Tibial nerve (tissue), 4 donors: Measurements from ENCODE around the gene GRID1. TPM values are rescaled to one million over a fixed set of nuclear protein-coding genes. Genes with fewer than 3 reads are reported as not detected.

ENCODE experiments used
- DNase-seq, 2 donors: peaks; one replicate each; pipeline ENCODE4 v3.0.0-alpha.2; 2019; ENCODE audit warnings: low spot score in 2 of 2
- H3K27ac ChIP-seq, 4 donors: fragments of 200-600 bp; sonication (generic) in 3 of 4; one replicate each; pipeline ENCODE4 v1.5.1; 2017 to 2019; ENCODE audit warnings: mild to moderate bottlenecking in 1 of 4
- H3K27me3 ChIP-seq, 2 donors: fragments of 200-600 bp; sonication (generic) in 1 of 2; one replicate each; pipeline versions ENCODE4 v1.5.1 to v1.6.0; 2017 to 2019
- H3K36me3 ChIP-seq, 3 donors: fragments of 200-600 bp; sonication (generic); one replicate each; pipeline ENCODE4 v1.5.1; 2018 to 2019
- H3K4me1 ChIP-seq, 4 donors: fragments of 200-600 bp; sonication (generic) in 3 of 4; one replicate each; pipeline ENCODE4 v1.5.1; 2017 to 2019
- H3K4me3 ChIP-seq, 4 donors: fragments of 200-600 bp; sonication (generic) in 3 of 4; one replicate each; pipeline ENCODE4 v1.5.1; 2017 to 2019; ENCODE audit warnings: mild to moderate bottlenecking in 1 of 4, moderate library complexity in 1 of 4
- H3K9me3 ChIP-seq, 4 donors: fragments of 200-600 bp; sonication (generic) in 3 of 4; one replicate each; pipeline ENCODE4 v1.5.1; 2017 to 2019
- CTCF ChIP-seq, 5 experiments: fragments of 200-600 bp in 3 of 5; fragments of 450-650 bp in 2 of 5; sonication (generic) in 3 of 5; IDR thresholded peaks; one replicate each; pipeline ENCODE4 v1.5.1; 2016 to 2019; ENCODE audit warnings: antibody characterized with exemption in 5 of 5, mild to moderate bottlenecking in 3 of 5, moderate library complexity in 2 of 5
- EP300 ChIP-seq, 2 donors: sonication (generic); formaldehyde crosslinking; IDR thresholded peaks; one replicate each; pipeline ENCODE4 v1.6.1; 2017; ENCODE audit warnings: antibody characterized with exemption in 2 of 2, mild to moderate bottlenecking in 1 of 2
- POLR2A ChIP-seq, 2 donors: fragments of 450-650 bp; IDR thresholded peaks; one replicate each; pipeline ENCODE4 v1.6.1; 2017; ENCODE audit warnings: antibody characterized with exemption in 2 of 2, mild to moderate bottlenecking in 2 of 2, moderate library complexity in 2 of 2
- WGBS, 2 donors: methylation state at CpG; one replicate each; pipeline ENCODE4 v1.1.5; 2018; 5-methylcytosine and 5-hydroxymethylcytosine counted together
- total RNA-seq, 4 donors: library from RNA; depleted of rRNA; stranded (reverse); fragments of >200 nt; gene quantifications; one replicate each; pipeline ENCODE4 v1.1.0, GENCODE V29; 2016

The GRID1 gene
- total RNA-seq, 4 donors from 2014 or later: 7.7 to 16.3 (median 10.5) TPM

GRCh38 chr10:86371116-86371515 is 4.5 kb upstream of the GRID1 start:
- no peak overlapping the region for H3K27ac ChIP-seq
- no peak for DNase-seq
- no peak overlapping the region for H3K4me3 ChIP-seq
- TF ChIP-seq EP300 (IDR thresholded peaks at IDR 0.05): no peak
- TF ChIP-seq POLR2A (IDR thresholded peaks at IDR 0.05): no peak
- TF ChIP-seq CTCF (IDR thresholded peaks at IDR 0.05): no peak
- H3K27me3 ChIP-seq: peaks cover 0 to 36% of the 10 kb centered on the region in 2 donors
- WGBS, 2 donors: 77 to 82% methylated on average over 7 of the region's 7 CpGs
- peaks cover 0 to 22% (median 3%) of the 10 kb centered on the region in 4 donors for H3K4me1 ChIP-seq
- no peaks in the 10 kb centered on the region for H3K9me3 ChIP-seq
- H3K36me3 ChIP-seq: no peaks in the 10 kb centered on the region

GRCh38 chr10:86370006-86370585 is 3.5 kb upstream of the GRID1 start:
- H3K9me3 ChIP-seq: no peaks in the 10 kb centered on the region
- H3K4me3 ChIP-seq: no peak overlapping the region
- DNase-seq: peak in 1 of 2 donors; percentile 3
- peaks cover 0 to 31% (median 3%) of the 10 kb centered on the region in 4 donors for H3K4me1 ChIP-seq
- H3K27ac ChIP-seq: no peak overlapping the region
- H3K36me3 ChIP-seq: no peaks in the 10 kb centered on the region
- 67 to 78% methylated on average over 3 to 4 of the region's 4 CpGs for WGBS, 2 donors
- TF ChIP-seq POLR2A (IDR thresholded peaks at IDR 0.05) (no peak), EP300 (IDR thresholded peaks at IDR 0.05) (no peak), CTCF (IDR thresholded peaks at IDR 0.05) (no peak)
- H3K27me3 ChIP-seq: peaks cover 0 to 44% of the 10 kb centered on the region in 2 donors

- 79 to 87% methylated on average over 2 of the region's 2 CpGs for WGBS, 2 donors
- peak in 1 of 2 donors; percentile 1 for DNase-seq
- Histone ChIP-seq H3K9me3 (no peaks in the 10 kb centered on the region), H3K4me3 (no peak overlapping the region), H3K27me3 (peaks cover 0 to 55% of the 10 kb centered on the region in 2 donors), H3K27ac (no peak overlapping the region), H3K4me1 (peaks cover 0 to 35% (median 3%) of the 10 kb centered on the region in 4 donors), H3K36me3 (no peaks in the 10 kb centered on the region)
- TF ChIP-seq EP300 (IDR thresholded peaks at IDR 0.05) (no peak), CTCF (IDR thresholded peaks at IDR 0.05) (no peak), POLR2A (IDR thresholded peaks at IDR 0.05) (no peak)
These were observed 2.4 kb upstream of the GRID1 start for GRCh38 chr10:86368987-86369386.

- TF ChIP-seq POLR2A (IDR thresholded peaks at IDR 0.05): no peak
- no peak for TF ChIP-seq CTCF (IDR thresholded peaks at IDR 0.05)
- TF ChIP-seq EP300 (IDR thresholded peaks at IDR 0.05): no peak
- 76 to 86% methylated on average over 1 of the region's 1 CpG for WGBS, 2 donors
- Histone ChIP-seq H3K4me3 (no peak overlapping the region), H3K27ac (no peak overlapping the region), H3K27me3 (peaks cover 0 to 65% of the 10 kb centered on the region in 2 donors), H3K4me1 (peaks cover 0 to 45% (median 6%) of the 10 kb centered on the region in 4 donors), H3K36me3 (no peaks in the 10 kb centered on the region), H3K9me3 (no peaks in the 10 kb centered on the region)
- no peak for DNase-seq
These were observed 1.5 kb upstream of the GRID1 start for GRCh38 chr10:86368046-86368445.

- WGBS, 2 donors: 6 to 24% methylated on average over 13 to 18 of the region's 62 CpGs
- peak in 1 of 2 donors; percentile 12 for DNase-seq
- Histone ChIP-seq H3K27me3 (peaks cover 0 to 68% of the 10 kb centered on the region in 2 donors), H3K9me3 (no peaks in the 10 kb centered on the region), H3K4me3 (peak overlapping the region; percentile 39 to 62 (median 47)), H3K4me1 (peaks cover 0 to 48% (median 6%) of the 10 kb centered on the region in 4 donors), H3K36me3 (no peaks in the 10 kb centered on the region), H3K27ac (peak overlapping the region in 1 of 4 donors; percentile 67)
- TF ChIP-seq POLR2A (IDR thresholded peaks at IDR 0.05) (no peak), CTCF (IDR thresholded peaks at IDR 0.05) (no peak), EP300 (IDR thresholded peaks at IDR 0.05) (no peak)
These were observed 757 bp upstream of the GRID1 start for GRCh38 chr10:86367152-86367951.
